B cell (primary cell): Measurements from ENCODE around the gene AMN1. TPM values are rescaled to one million over a fixed set of nuclear protein-coding genes. Genes with fewer than 3 reads are reported as not detected.
A peak's percentile ranks its signal among the peaks of the same experiment; 100 is the strongest.
"Not testable (repeated sequence)": the region's sequence is repeated elsewhere in the genome, so short reads cannot be mapped to it uniquely, and the experiment has no call there.

Source experiments
- ATAC-seq: fragments of 200-7000 bp; cut with Tn5 transposase; one replicate; pipeline ENCODE4 v1.10.0; 2021; ENCODE audit warnings: low read depth, mild to moderate bottlenecking, moderate number of reproducible peaks, moderate library complexity
- CTCF ChIA-PET: fragments of 350-600 bp; sonication (Branson Sonifier 250); formaldehyde crosslinking; loops from one replicate; lab custom pipeline; 2021; ENCODE audit warnings: antibody characterized with exemption, inconsistent platforms; lab: Charles Lee
- POLR2A ChIA-PET: fragments of 350-600 bp; sonication (Branson Sonifier 250); formaldehyde crosslinking; loops from one replicate; lab custom pipeline; 2021; ENCODE audit warnings: antibody characterized with exemption; lab: Charles Lee
- DNase-seq: peaks from one replicate; pipeline ENCODE4 v3.0.0; 2013
- H2AFZ ChIP-seq: 2 replicates; pipeline ENCODE4 v1.6.1; 2012; ENCODE audit warnings: mild to moderate bottlenecking, low read depth, low read length; ENCODE audit not compliant: insufficient read depth, poor library complexity, severe bottlenecking
- H3K27ac ChIP-seq, 2 donors: 1 replicate in 1 of 2; 2 replicates in 1 of 2; pipeline ENCODE4 v1.5.1; 2012 to 2013; ENCODE audit warnings: low read length in 2 of 2, mild to moderate bottlenecking in 2 of 2, moderate library complexity in 1 of 2
- H3K27me3 ChIP-seq, 4 experiments: fragments of 200-600 bp in 1 of 4; sonication (generic) in 1 of 4; replicated peaks in 1 of 4; 1 replicate in 2 of 4; 2 replicates in 2 of 4; pipeline versions ENCODE4 v1.6.1 to v1.7.0; 2013 to 2016; ENCODE audit warnings: low read length in 3 of 4, mild to moderate bottlenecking in 2 of 4, mixed read lengths in 1 of 4, moderate library complexity in 1 of 4; ENCODE audit not compliant: insufficient read depth in 4 of 4, control insufficient read depth in 3 of 4; ENCODE audit errors: control extremely low read depth in 1 of 4
- H3K36me3 ChIP-seq, 2 experiments: replicated peaks in 1 of 2; 1 replicate in 1 of 2; 2 replicates in 1 of 2; pipeline versions ENCODE4 v1.6.1 to v1.7.1; 2013; ENCODE audit warnings: low read length in 1 of 2; ENCODE audit not compliant: insufficient read depth in 2 of 2, control insufficient read depth in 1 of 2; ENCODE audit errors: control extremely low read depth in 1 of 2, extremely low read depth in 1 of 2
- H3K4me1 ChIP-seq, 2 donors: fragments of 200-600 bp in 1 of 2; sonication (generic) in 1 of 2; 1 replicate in 1 of 2; 2 replicates in 1 of 2; pipeline versions ENCODE4 v1.5.1 to v1.6.1; 2013 to 2017; ENCODE audit warnings: low read length in 2 of 2; ENCODE audit not compliant: control insufficient read depth in 2 of 2, insufficient read depth in 2 of 2
- H3K4me2 ChIP-seq: replicated peaks from 2 replicates; pipeline ENCODE3; 2012; ENCODE audit warnings: mild to moderate bottlenecking, low read depth, low read length; ENCODE audit not compliant: poor library complexity, severe bottlenecking
- H3K4me3 ChIP-seq, 5 experiments: fragments of 200-600 bp in 1 of 5; sonication (generic) in 1 of 5; 1 replicate in 3 of 5; 2 replicates in 2 of 5; pipeline versions ENCODE4 v1.5.1 to v1.7.0; 2011 to 2016; ENCODE audit warnings: low read length in 4 of 5, mild to moderate bottlenecking in 4 of 5, low read depth in 2 of 5, control low read depth in 1 of 5, moderate library complexity in 1 of 5; ENCODE audit not compliant: insufficient read depth in 1 of 5; ENCODE audit errors: control extremely low read depth in 1 of 5, extremely low read depth in 1 of 5
- H3K79me2 ChIP-seq: fragments of 200-600 bp; sonication (generic); one replicate; pipeline ENCODE4 v1.6.0; 2016; ENCODE audit warnings: low read length; ENCODE audit not compliant: control insufficient read depth, insufficient read depth
- H3K9ac ChIP-seq: fragments of 200-600 bp; sonication (generic); 2 replicates; pipeline ENCODE4 v1.6.1; 2017; ENCODE audit warnings: mild to moderate bottlenecking, low read length, moderate library complexity
- H3K9me3 ChIP-seq, 3 donors: one replicate each; pipeline versions ENCODE4 v1.6.1 to v1.7.1; 2013; ENCODE audit warnings: low read length in 2 of 3; ENCODE audit not compliant: control insufficient read depth in 2 of 3, insufficient read depth in 1 of 3; ENCODE audit errors: control extremely low read depth in 1 of 3
- H4K20me1 ChIP-seq: 2 replicates; pipeline ENCODE4 v1.6.0; 2012; ENCODE audit warnings: mild to moderate bottlenecking, low read length; ENCODE audit not compliant: insufficient read depth, control insufficient read depth, poor library complexity, severe bottlenecking
- H3K27ac Mint-ChIP-seq: one replicate; pipeline ENCODE4 v1.8.0; 2021; ENCODE audit warnings: mixed read lengths
- H3K27me3 Mint-ChIP-seq: one replicate; pipeline ENCODE4 v1.8.0; 2021; ENCODE audit warnings: mixed read lengths
- H3K4me1 Mint-ChIP-seq: one replicate; pipeline ENCODE4 v1.8.0; 2021; ENCODE audit warnings: mixed read lengths
- H3K4me3 Mint-ChIP-seq: one replicate; pipeline ENCODE4 v1.8.0; 2021; ENCODE audit warnings: mixed read lengths
- H3K9me3 Mint-ChIP-seq: one replicate; pipeline ENCODE4 v1.8.0; 2022; ENCODE audit warnings: mixed read lengths; ENCODE audit not compliant: insufficient read depth
- EZH2 ChIP-seq: IDR thresholded peaks from 2 replicates; pipeline ENCODE4 v1.6.1; 2012; ENCODE audit warnings: borderline replicate concordance, low read depth, mild to moderate bottlenecking, moderate library complexity, low read length; ENCODE audit not compliant: insufficient read depth, poor library complexity, severe bottlenecking
- WGBS: methylation state at CpG from one replicate; pipeline ENCODE4 v1.1.5; 2013; ENCODE audit warnings: missing lambda C conversion rate; ENCODE audit not compliant: insufficient coverage; 5-methylcytosine and 5-hydroxymethylcytosine counted together
- intact Hi-C: fragments of 100-400 bp; cut with micrococcal nuclease; formaldehyde crosslinking; loops from one replicate; pipeline ENCODE4 v1.10.0; 2022
- polyA plus RNA-seq: library from polyadenylated mRNA; depleted of rRNA; stranded (reverse); fragments of >200 nt; gene quantifications from 2 replicates; pipeline ENCODE4 v1.2.3, GENCODE V29; 2012
- total RNA-seq, 2 donors: library from RNA; stranded (reverse); fragments of 120-200 nt in 1 of 2; gene quantifications; 1 replicate in 1 of 2; 2 replicates in 1 of 2; pipeline versions ENCODE4 v1.2.3 to v1.2.4, GENCODE V29; 2013 to 2022
- TF ChIP-seq, protein P1 (sequence below): fragments of 200-600 bp; IDR thresholded peaks from one replicate; pipeline ENCODE4 v1.8.0; 2022; ENCODE audit warnings: antibody characterized with exemption, mild to moderate bottlenecking

AMN1 gene
- total and polyA plus RNA-seq, 2 donors (not counting 1 experiment from before 2014, with no cell fraction given), result 32.6 to 32.7 TPM

DNA sequence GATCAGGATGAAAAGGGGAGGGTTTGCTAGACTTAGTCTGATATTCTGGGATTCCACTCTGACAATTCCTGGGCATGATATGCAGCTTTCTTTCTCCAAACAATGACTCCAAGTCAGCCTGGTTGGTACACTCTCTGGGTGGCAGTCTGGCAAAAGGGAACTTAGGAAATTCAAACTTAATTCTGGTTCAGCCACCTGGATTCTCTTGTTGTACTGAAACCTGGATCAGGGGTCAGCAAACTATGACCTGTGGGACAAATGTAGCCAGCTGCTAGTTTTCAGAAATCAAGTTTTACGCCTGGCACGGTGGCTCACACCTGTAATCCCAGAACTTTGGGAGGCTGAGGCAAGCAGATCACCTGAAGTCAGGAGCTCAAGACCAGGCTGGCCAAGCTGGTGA lies 6.2 kb downstream of the AMN1 start:
- Mint-ChIP-seq H3K4me1 (peaks cover 81% of the 10 kb centered on the region), H3K9me3 (peaks cover 6% of the 10 kb centered on the region), H3K27me3 (no peaks in the 10 kb centered on the region), H3K4me3 (peak overlapping the region; percentile 50), H3K27ac (peak overlapping the region; percentile 67)
- DNase-seq (no peak), ATAC-seq (no peak)
- no peak overlapping the region for H3K9ac ChIP-seq
- H3K4me1 ChIP-seq, result peaks cover 58 to 65% of the 10 kb centered on the region in 2 donors
- no peak overlapping the region for H3K4me3 ChIP-seq
- peaks cover 9 to 29% of the 10 kb centered on the region in 2 experiments for H3K36me3 ChIP-seq
- H4K20me1 ChIP-seq, result no peaks in the 10 kb centered on the region
- CTCF ChIA-PET, result interaction anchor here (0.6 to 1.2 kb wide), 2 partner anchors 8 to 202 kb away, joined by 3 to 4 read pairs; no protein-coding TSS in a partner anchor
- H2AFZ ChIP-seq, result no peak overlapping the region
- H3K79me2 ChIP-seq, result peaks cover 95% of the 10 kb centered on the region
- peak overlapping the region; percentile 31 for H3K4me2 ChIP-seq
- intact Hi-C loops, result loop anchor here (10.0 kb wide), 1 partner anchor 128 kb away; the partner anchor contains the start of gene DENND5B
- H3K27me3 ChIP-seq, result no peaks in the 10 kb centered on the region
- WGBS, result 90% methylated on average over 2 of the region's 2 CpGs
- POLR2A ChIA-PET, result interaction anchor here (0.8 to 1.2 kb wide), 2 partner anchors 8 to 174 kb away, joined by 3 read pairs; no protein-coding TSS in a partner anchor
- no peak for TF ChIP-seq EZH2
- TF ChIP-seq, protein P1, sequence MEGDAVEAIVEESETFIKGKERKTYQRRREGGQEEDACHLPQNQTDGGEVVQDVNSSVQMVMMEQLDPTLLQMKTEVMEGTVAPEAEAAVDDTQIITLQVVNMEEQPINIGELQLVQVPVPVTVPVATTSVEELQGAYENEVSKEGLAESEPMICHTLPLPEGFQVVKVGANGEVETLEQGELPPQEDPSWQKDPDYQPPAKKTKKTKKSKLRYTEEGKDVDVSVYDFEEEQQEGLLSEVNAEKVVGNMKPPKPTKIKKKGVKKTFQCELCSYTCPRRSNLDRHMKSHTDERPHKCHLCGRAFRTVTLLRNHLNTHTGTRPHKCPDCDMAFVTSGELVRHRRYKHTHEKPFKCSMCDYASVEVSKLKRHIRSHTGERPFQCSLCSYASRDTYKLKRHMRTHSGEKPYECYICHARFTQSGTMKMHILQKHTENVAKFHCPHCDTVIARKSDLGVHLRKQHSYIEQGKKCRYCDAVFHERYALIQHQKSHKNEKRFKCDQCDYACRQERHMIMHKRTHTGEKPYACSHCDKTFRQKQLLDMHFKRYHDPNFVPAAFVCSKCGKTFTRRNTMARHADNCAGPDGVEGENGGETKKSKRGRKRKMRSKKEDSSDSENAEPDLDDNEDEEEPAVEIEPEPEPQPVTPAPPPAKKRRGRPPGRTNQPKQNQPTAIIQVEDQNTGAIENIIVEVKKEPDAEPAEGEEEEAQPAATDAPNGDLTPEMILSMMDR, result no peak
- H3K9me3 ChIP-seq, result peaks cover 0 to 8% (median 2%) of the 10 kb centered on the region in 3 donors
- H3K27ac ChIP-seq, result peak overlapping the region in 1 of 2 donors; percentile 26

DNA sequence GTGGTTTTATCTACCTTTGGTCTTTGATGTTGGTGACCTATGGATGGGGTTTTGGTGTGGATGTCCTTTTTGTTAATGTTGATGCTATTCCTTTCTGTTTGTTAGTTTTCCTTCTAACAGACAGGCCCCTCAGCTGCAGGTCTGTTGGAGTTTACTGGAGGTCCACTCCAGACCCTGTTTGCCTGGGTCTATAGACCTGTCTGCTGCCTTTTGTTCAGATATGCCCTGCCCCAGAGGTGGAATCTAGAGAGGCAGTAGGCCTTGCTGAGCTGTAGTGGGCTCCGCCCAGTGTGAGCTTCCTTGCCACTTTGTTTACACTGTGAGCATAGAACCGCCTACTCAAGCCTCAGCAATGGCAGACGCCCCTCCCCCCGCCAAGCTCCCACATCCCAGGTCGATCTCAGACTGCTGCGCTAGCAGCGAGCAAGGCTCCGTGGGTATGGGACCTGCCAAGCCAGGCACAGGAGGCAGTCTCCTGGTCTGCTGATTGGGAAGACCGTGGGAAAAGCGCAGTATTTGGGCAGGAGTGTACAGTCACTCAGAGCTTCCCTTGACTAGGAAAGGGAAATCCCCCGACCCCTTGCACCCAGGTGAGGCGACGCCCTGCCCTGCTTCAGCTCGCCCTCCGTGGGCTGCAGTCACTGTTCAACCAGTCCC lies 10.2 kb downstream of the AMN1 start:
- H3K4me2 ChIP-seq, intact Hi-C loops, POLR2A ChIA-PET, H3K9me3 Mint-ChIP-seq, ATAC-seq, H3K4me3 ChIP-seq, H3K27ac ChIP-seq, H3K27me3 ChIP-seq, H2AFZ ChIP-seq, H3K4me3 Mint-ChIP-seq, DNase-seq, H3K9ac ChIP-seq, H4K20me1 ChIP-seq, H3K27me3 Mint-ChIP-seq: not testable (repeated sequence)
- Histone ChIP-seq H3K79me2 (peaks cover 76% of the 10 kb centered on the region), H3K36me3 (peaks cover 9 to 24% of the 10 kb centered on the region in 2 experiments), H3K4me1 (peaks cover 57 to 60% of the 10 kb centered on the region in 2 donors), H3K9me3 (peaks cover 2 to 13% (median 6%) of the 10 kb centered on the region in 3 donors)
- Mint-ChIP-seq H3K4me1 (peaks cover 75% of the 10 kb centered on the region), H3K27ac (peak overlapping the region; percentile 54)
- WGBS, result 94% methylated on average over 14 of the region's 15 CpGs
- CTCF ChIA-PET, result interaction anchor here (1.0 to 1.1 kb wide), 2 partner anchors 10 to 36 kb away, joined by 3 read pairs; no protein-coding TSS in a partner anchor

DNA sequence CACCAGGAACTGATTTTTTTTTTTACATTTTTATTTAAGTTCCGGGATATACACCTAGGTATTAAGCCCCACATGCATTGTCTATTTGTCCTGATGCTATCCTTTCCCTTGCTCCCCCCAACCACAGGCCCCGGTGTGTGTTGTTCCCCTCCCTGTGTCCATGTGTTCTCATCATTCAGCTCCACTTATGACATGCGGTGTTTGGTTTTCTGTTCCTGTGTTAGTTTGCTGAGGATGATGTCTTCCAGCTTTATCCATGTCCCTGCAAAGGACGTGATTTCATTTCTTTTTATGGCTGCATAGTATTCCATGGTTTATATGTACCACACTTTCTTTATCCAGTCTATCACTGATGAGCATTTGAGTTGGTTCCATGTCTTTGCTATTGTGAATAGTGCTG lies 11.8 kb downstream of the AMN1 start:
- H3K9me3 ChIP-seq, result peaks cover 2 to 25% (median 6%) of the 10 kb centered on the region in 3 donors

More for the DNA sequence above, 11.8 kb downstream of the AMN1 start:
- peaks cover 5 to 24% of the 10 kb centered on the region in 2 experiments for H3K36me3 ChIP-seq
- H3K27me3 ChIP-seq, H3K9me3 Mint-ChIP-seq, DNase-seq, H4K20me1 ChIP-seq, ATAC-seq, CTCF ChIA-PET, H3K27me3 Mint-ChIP-seq, intact Hi-C loops, H2AFZ ChIP-seq: not testable (repeated sequence)
- peak overlapping the region in 1 of 5 experiments; percentile 60 for H3K4me3 ChIP-seq
- peak overlapping the region; percentile 88 to 90 for H3K27ac ChIP-seq
- peak overlapping the region; percentile 82 for H3K27ac Mint-ChIP-seq
- H3K4me1 ChIP-seq, result peaks cover 40 to 43% of the 10 kb centered on the region in 2 donors
- peak overlapping the region; percentile 66 for H3K4me2 ChIP-seq
- WGBS, result 100% methylated on average over 1 of the region's 4 CpGs
- H3K4me1 Mint-ChIP-seq, result peaks cover 60% of the 10 kb centered on the region
- POLR2A ChIA-PET, result interaction anchor here (2.0 kb wide), 1 partner anchor 29 kb away, joined by 6 read pairs; no protein-coding TSS in a partner anchor
- H3K9ac ChIP-seq, result peak overlapping the region; percentile 13
- peak overlapping the region; percentile 71 for H3K4me3 Mint-ChIP-seq
- peaks cover 62% of the 10 kb centered on the region for H3K79me2 ChIP-seq
